ENCODE data around the gene NOL6. TPM values are rescaled to one million over a fixed set of nuclear protein-coding genes. Genes with fewer than 3 reads are reported as not detected.

The NOL6 gene
- total and polyA plus RNA-seq, 9 of the 15 experiments (the other 6 are each of a cell fraction or from before 2014, with no cell fraction given): 7.7 to 58.9 (median 27.0) TPM

DNA sequence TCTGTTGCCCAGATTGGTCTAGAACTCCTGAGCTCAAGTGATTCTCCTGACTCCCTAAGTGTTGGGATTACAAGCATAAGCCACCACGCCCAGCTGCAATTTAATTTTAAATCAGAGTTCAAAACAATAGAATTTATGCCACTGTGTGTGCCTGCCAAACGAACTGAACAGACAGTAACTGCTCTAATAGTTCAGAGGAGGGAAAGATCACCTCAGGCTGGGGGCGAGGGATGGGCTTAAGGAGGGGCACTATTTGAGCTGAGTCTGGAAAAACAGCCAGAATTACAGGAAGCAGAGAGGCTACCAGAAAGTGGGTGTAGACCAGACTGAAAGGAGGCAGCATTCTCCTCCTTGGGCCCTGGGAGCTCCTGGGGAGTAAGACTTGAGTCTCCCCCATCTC, 12.2 kb downstream of the NOL6 start:
- Histone ChIP-seq H3K36me3 (ENCODE audit: control insufficient read depth, insufficient read depth, low read length) (peaks cover 63% of the 10 kb centered on the region), H3K27ac (ENCODE audit: extremely low read depth, low read depth, low read length) (no peak overlapping the region), H3K9ac (ENCODE audit: insufficient read depth in 1 of 2, low read depth in 2 of 2, low read length in 2 of 2) (no peak overlapping the region), H2AFZ (ENCODE audit: low read depth, low read length) (no peak overlapping the region), H3K27me3 (ENCODE audit: control insufficient read depth in 2 of 2, insufficient read depth in 2 of 2, low read length in 2 of 2) (no peaks in the 10 kb centered on the region), H3K9me3 (replicated peaks; ENCODE audit: control insufficient read depth, insufficient read depth, low read depth, low read length) (no peaks in the 10 kb centered on the region), H3K4me2 (ENCODE audit: insufficient read depth, low read length) (no peak overlapping the region), H3K9me1 (ENCODE audit: control insufficient read depth, insufficient read depth, low read length) (no peaks in the 10 kb centered on the region), H3K4me3 (no peak overlapping the region), H3K79me2 (ENCODE audit: control insufficient read depth, insufficient read depth, low read length) (no peaks in the 10 kb centered on the region), H3K4me1 (replicated peaks in 1 of 2; ENCODE audit: control insufficient read depth in 2 of 2, insufficient read depth in 2 of 2, low read length in 2 of 2) (peaks cover 0 to 3% of the 10 kb centered on the region in 2 experiments; a peak in 3 of 5 replicates), H4K20me1 (replicated peaks; ENCODE audit: control insufficient read depth, insufficient read depth, low read length) (no peaks in the 10 kb centered on the region)
- ChIA-PET CTCF (ENCODE audit: low intra/inter-chr PET ratio) (no interaction called here), POLR2A (interaction anchor here (1.1 kb wide), 1 partner anchor 10 kb away, joined by 3 read pairs; no protein-coding TSS in a partner anchor)
- BruUV-seq (replicated peaks): no TSS peak
- FAIRE-seq (no peak), DNase-seq (ENCODE audit: extremely low read depth in 1 of 4, low spot score in 3 of 4) (no peak), ATAC-seq (no peak)
- in situ Hi-C loops (cut with MboI): loop anchor here (10.0 kb wide), 1 partner anchor 57 kb away; the partner anchor contains the start of gene AQP7
- TF ChIP-seq, protein P1, sequence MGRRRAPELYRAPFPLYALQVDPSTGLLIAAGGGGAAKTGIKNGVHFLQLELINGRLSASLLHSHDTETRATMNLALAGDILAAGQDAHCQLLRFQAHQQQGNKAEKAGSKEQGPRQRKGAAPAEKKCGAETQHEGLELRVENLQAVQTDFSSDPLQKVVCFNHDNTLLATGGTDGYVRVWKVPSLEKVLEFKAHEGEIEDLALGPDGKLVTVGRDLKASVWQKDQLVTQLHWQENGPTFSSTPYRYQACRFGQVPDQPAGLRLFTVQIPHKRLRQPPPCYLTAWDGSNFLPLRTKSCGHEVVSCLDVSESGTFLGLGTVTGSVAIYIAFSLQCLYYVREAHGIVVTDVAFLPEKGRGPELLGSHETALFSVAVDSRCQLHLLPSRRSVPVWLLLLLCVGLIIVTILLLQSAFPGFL (CRISPR knock-in tag; IDR thresholded peaks at IDR 0.05): no peak
- TF ChIP-seq, protein P2, sequence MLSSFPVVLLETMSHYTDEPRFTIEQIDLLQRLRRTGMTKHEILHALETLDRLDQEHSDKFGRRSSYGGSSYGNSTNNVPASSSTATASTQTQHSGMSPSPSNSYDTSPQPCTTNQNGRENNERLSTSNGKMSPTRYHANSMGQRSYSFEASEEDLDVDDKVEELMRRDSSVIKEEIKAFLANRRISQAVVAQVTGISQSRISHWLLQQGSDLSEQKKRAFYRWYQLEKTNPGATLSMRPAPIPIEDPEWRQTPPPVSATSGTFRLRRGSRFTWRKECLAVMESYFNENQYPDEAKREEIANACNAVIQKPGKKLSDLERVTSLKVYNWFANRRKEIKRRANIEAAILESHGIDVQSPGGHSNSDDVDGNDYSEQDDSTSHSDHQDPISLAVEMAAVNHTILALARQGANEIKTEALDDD (IDR thresholded peaks at IDR 0.05): no peak
- no peak for TF ChIP-seq BRD4 (IDR thresholded peaks at IDR 0.05)
- TF ChIP-seq ZFP36 (IDR thresholded peaks at IDR 0.05; ENCODE audit: low read depth, low read length, partially characterized antibody): no peak
- no peak for TF ChIP-seq ATF7 (IDR thresholded peaks at IDR 0.05)
- TF ChIP-seq PHF20 (IDR thresholded peaks at IDR 0.05; ENCODE audit: partially characterized antibody): no peak
- no peak for TF ChIP-seq TAF7 (tag; IDR thresholded peaks at IDR 0.05)
- TF ChIP-seq SRSF3 (IDR thresholded peaks at IDR 0.05; ENCODE audit: insufficient read depth, low read length): no peak
- TF ChIP-seq, protein P3, sequence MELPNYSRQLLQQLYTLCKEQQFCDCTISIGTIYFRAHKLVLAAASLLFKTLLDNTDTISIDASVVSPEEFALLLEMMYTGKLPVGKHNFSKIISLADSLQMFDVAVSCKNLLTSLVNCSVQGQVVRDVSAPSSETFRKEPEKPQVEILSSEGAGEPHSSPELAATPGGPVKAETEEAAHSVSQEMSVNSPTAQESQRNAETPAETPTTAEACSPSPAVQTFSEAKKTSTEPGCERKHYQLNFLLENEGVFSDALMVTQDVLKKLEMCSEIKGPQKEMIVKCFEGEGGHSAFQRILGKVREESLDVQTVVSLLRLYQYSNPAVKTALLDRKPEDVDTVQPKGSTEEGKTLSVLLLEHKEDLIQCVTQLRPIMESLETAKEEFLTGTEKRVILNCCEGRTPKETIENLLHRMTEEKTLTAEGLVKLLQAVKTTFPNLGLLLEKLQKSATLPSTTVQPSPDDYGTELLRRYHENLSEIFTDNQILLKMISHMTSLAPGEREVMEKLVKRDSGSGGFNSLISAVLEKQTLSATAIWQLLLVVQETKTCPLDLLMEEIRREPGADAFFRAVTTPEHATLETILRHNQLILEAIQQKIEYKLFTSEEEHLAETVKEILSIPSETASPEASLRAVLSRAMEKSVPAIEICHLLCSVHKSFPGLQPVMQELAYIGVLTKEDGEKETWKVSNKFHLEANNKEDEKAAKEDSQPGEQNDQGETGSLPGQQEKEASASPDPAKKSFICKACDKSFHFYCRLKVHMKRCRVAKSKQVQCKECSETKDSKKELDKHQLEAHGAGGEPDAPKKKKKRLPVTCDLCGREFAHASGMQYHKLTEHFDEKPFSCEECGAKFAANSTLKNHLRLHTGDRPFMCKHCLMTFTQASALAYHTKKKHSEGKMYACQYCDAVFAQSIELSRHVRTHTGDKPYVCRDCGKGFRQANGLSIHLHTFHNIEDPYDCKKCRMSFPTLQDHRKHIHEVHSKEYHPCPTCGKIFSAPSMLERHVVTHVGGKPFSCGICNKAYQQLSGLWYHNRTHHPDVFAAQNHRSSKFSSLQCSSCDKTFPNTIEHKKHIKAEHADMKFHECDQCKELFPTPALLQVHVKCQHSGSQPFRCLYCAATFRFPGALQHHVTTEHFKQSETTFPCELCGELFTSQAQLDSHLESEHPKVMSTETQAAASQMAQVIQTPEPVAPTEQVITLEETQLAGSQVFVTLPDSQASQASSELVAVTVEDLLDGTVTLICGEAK (IDR thresholded peaks at IDR 0.05): no peak
- TF ChIP-seq, protein P3 (CRISPR knock-in tag; IDR thresholded peaks at IDR 0.05): no peak
- WGBS (ENCODE audit: insufficient coverage, low coverage, missing lambda C conversion rate): 85% methylated on average over 3 of the region's 3 CpGs
- intact Hi-C loops (cut with micrococcal nuclease): no loop called here
